AG20443 (cell line): ENCODE measurements around the gene PEAK1.

Source experiments
- DNase-seq: peaks from one replicate; pipeline ENCODE4 v3.0.0; 2012; ENCODE audit warnings: low spot score, mixed read lengths

Gene PEAK1

GRCh38 chr15:77398927-77399326 lies 21.0 kb downstream of the PEAK1 start:
- no peak for DNase-seq

GRCh38 chr15:77396692-77397091 lies 23.2 kb downstream of the PEAK1 start:
- no peak for DNase-seq

GRCh38 chr15:77395013-77395774 lies 24.7 kb downstream of the PEAK1 start:
- DNase-seq = no peak

GRCh38 chr15:77393471-77393840 lies 26.4 kb downstream of the PEAK1 start:
- DNase-seq = no peak

- DNase-seq = no peak
Observed at GRCh38 chr15:77392762-77393470, 27.0 kb downstream of the PEAK1 start.

GRCh38 chr15:77391372-77391951 lies 28.4 kb downstream of the PEAK1 start:
- no peak for DNase-seq

- no peak for DNase-seq
Observed at GRCh38 chr15:77387365-77388105, 32.4 kb downstream of the PEAK1 start.

- no peak for DNase-seq
Observed at GRCh38 chr15:77386626-77387025, 33.3 kb downstream of the PEAK1 start.

- no peak for DNase-seq
Observed at GRCh38 chr15:77384589-77385359, 35.1 kb downstream of the PEAK1 start.

- no peak for DNase-seq
Observed at GRCh38 chr15:77384086-77384485, 35.8 kb downstream of the PEAK1 start.

- no peak for DNase-seq
Observed at GRCh38 chr15:77380033-77380432, 39.9 kb downstream of the PEAK1 start.

- DNase-seq = no peak
Observed at GRCh38 chr15:77376770-77377169, 43.1 kb downstream of the PEAK1 start.

GRCh38 chr15:77375133-77375532 lies 44.8 kb downstream of the PEAK1 start:
- no peak for DNase-seq

- no peak for DNase-seq
Observed at GRCh38 chr15:77373441-77373840, 46.5 kb downstream of the PEAK1 start.

GRCh38 chr15:77371850-77372563 lies 47.9 kb downstream of the PEAK1 start:
- no peak for DNase-seq

- DNase-seq = no peak
Observed at GRCh38 chr15:77370580-77370979, 49.3 kb downstream of the PEAK1 start.

- no peak for DNase-seq
Observed at GRCh38 chr15:77369168-77369567, 50.7 kb downstream of the PEAK1 start.

GRCh38 chr15:77367631-77368030 lies 52.3 kb downstream of the PEAK1 start:
- no peak for DNase-seq

- DNase-seq = no peak
Observed at GRCh38 chr15:77361456-77361855, 58.4 kb downstream of the PEAK1 start.

GRCh38 chr15:77358545-77359240 lies 61.2 kb downstream of the PEAK1 start:
- DNase-seq = no peak

- no peak for DNase-seq
Observed at GRCh38 chr15:77356305-77356704, 63.6 kb downstream of the PEAK1 start.
